Esophagus squamous epithelium (tissue), 4 donors: ENCODE data around the gene SPTLC3.

Experiments used
- POLR2A ChIP-seq, 4 donors: fragments of 450-650 bp; IDR thresholded peaks; one replicate each; pipeline ENCODE4 v1.6.1; 2017; ENCODE audit warnings: antibody characterized with exemption in 4 of 4, mild to moderate bottlenecking in 4 of 4, moderate library complexity in 3 of 4
- TF ChIP-seq, protein P1 (sequence below), 6 experiments: fragments of 450-650 bp in 4 of 6; fragments of 200-600 bp in 2 of 6; sonication (generic) in 2 of 6; IDR thresholded peaks; one replicate each; pipeline ENCODE4 v1.5.1; 2016 to 2019; ENCODE audit warnings: antibody characterized with exemption in 6 of 6, mild to moderate bottlenecking in 4 of 6, moderate library complexity in 4 of 6

DNA sequence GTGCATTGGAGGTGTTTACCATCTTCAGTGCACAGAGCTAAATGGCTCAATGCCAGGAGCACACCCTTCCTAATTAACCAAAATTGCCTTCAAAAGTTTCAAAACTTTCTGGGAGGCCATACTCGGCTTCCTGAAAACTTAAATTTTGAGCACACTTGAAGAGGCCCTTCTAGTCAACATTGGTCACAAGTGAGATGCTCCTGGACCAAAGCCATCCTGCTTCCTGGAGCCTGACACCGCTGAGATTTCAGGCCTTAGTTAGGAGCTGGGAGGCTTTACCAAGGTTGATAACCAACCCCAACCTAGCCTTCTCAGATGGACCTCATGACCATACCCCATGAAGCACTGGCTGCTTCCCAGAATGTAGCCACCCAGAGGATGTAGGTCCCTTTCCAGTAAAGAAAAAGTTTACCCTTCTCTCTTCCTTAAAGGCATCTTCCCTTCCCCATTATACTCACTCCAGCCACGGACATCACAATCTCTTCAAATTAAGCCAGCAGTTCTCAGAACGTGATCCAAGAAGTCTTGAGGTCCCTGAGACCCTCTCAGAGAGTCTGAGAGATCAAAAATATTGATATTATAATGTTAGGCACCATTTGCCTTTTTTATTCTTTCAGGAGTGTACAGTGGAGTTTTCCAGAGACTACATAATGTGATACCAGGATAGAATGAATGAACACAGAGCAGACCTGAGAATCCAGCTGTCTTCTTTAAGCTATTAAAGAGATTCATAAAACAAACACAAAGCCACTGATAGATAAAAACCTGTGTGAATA lies 32.8 kb upstream of the SPTLC3 start:
- TF ChIP-seq, protein P1, sequence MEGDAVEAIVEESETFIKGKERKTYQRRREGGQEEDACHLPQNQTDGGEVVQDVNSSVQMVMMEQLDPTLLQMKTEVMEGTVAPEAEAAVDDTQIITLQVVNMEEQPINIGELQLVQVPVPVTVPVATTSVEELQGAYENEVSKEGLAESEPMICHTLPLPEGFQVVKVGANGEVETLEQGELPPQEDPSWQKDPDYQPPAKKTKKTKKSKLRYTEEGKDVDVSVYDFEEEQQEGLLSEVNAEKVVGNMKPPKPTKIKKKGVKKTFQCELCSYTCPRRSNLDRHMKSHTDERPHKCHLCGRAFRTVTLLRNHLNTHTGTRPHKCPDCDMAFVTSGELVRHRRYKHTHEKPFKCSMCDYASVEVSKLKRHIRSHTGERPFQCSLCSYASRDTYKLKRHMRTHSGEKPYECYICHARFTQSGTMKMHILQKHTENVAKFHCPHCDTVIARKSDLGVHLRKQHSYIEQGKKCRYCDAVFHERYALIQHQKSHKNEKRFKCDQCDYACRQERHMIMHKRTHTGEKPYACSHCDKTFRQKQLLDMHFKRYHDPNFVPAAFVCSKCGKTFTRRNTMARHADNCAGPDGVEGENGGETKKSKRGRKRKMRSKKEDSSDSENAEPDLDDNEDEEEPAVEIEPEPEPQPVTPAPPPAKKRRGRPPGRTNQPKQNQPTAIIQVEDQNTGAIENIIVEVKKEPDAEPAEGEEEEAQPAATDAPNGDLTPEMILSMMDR (IDR thresholded peaks at IDR 0.05): no peak
- TF ChIP-seq POLR2A (IDR thresholded peaks at IDR 0.05): no peak
